Measurements from ENCODE around the gene ZFP90.

DNA sequence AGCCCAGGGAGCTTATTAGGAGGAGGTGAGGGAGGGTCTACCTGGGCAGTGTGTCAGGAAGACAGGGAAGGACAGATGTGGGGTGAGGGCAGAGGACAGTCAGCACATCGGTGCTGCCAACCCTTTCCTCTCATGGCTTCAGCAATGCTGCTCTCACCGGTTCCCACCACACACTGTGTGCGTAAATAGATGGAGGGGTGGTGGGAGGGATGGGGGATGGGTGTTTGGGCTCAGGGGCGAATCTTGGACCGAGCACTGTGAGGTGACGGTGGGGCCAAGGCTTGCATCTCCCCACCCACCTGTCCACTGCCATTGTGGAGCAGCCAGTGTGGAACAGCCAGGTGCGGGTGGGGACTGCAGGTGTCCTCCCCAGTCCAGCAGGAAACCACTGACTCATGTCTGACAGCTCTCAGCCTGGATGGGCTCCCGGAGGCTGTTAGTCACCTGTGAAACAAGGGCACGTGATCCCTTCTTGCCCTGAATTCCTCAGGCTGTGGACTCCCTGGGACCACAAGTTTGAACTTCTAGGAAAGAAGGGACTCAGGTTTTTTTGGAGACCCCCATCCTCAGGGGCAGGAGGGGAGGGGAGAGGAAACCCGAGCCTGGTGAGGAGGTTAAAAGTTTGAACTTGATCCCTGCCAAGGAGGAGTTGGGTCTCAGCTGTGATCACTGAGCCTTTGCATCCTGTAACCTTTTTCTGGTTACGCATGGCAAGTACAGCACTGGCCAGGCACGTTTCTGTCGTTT, 48.1 kb upstream of the ZFP90 start:
- TF ChIP-seq POLR2A (IDR thresholded peaks at IDR 0.05): no peak
- TF ChIP-seq, protein P1, sequence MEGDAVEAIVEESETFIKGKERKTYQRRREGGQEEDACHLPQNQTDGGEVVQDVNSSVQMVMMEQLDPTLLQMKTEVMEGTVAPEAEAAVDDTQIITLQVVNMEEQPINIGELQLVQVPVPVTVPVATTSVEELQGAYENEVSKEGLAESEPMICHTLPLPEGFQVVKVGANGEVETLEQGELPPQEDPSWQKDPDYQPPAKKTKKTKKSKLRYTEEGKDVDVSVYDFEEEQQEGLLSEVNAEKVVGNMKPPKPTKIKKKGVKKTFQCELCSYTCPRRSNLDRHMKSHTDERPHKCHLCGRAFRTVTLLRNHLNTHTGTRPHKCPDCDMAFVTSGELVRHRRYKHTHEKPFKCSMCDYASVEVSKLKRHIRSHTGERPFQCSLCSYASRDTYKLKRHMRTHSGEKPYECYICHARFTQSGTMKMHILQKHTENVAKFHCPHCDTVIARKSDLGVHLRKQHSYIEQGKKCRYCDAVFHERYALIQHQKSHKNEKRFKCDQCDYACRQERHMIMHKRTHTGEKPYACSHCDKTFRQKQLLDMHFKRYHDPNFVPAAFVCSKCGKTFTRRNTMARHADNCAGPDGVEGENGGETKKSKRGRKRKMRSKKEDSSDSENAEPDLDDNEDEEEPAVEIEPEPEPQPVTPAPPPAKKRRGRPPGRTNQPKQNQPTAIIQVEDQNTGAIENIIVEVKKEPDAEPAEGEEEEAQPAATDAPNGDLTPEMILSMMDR (IDR thresholded peaks at IDR 0.05): no peak
